Endothelial cell of umbilical vein (primary cell): ENCODE measurements around the gene ELOB. TPM values are rescaled to one million over a fixed set of nuclear protein-coding genes. Genes with fewer than 3 reads are reported as not detected.

Source experiments
- BruUV-seq: library from RNA; stranded (reverse); fragments of 400-500 nt; replicated peaks from 2 replicates; lab custom pipeline; 2021; lab: Mats Ljungman, UMichigan
- CTCF ChIA-PET: fragments of 300-600, 350-600 bp; sonication (Branson Sonifier 250); formaldehyde crosslinking; loops from one replicate; lab custom pipeline; 2021; ENCODE audit warnings: antibody characterized with exemption, inconsistent platforms; lab: Charles Lee
- POLR2A ChIA-PET: fragments of 300-600, 350-600 bp; sonication (Branson Sonifier 250); formaldehyde crosslinking; loops from one replicate; lab custom pipeline; 2021; ENCODE audit warnings: antibody characterized with exemption, inconsistent platforms; lab: Charles Lee
- DNase-seq: peaks from one replicate; pipeline ENCODE4 v3.0.0-alpha.2; 2011; ENCODE audit warnings: low read depth, low spot score
- FAIRE-seq: peaks from 2 replicates; lab custom pipeline; 2011; peaks lifted over from hg19 to GRCh38; lab: Jason Lieb, UNC
- H2AFZ ChIP-seq: 2 replicates; pipeline ENCODE4 v1.6.0; 2012; ENCODE audit warnings: low read depth, low read length, control low read depth, inconsistent platforms
- H3K27ac ChIP-seq: 2 replicates; pipeline ENCODE4 v1.5.1; 2011; ENCODE audit warnings: low read depth, mild to moderate bottlenecking, control low read depth, low read length, moderate library complexity; ENCODE audit not compliant: insufficient read depth
- H3K27me3 ChIP-seq, 2 experiments: 2 replicates each; pipeline versions ENCODE4 v1.6.0 to v1.6.1; 2011; ENCODE audit warnings: low read length in 2 of 2, mixed read lengths in 1 of 2; ENCODE audit not compliant: control insufficient read depth in 2 of 2, insufficient read depth in 2 of 2
- H3K36me3 ChIP-seq, 2 experiments: 2 replicates in 1 of 2; 3 replicates in 1 of 2; pipeline ENCODE4 v1.5.1; 2011; ENCODE audit warnings: low read length in 2 of 2, mild to moderate bottlenecking in 1 of 2, moderate library complexity in 1 of 2; ENCODE audit not compliant: control insufficient read depth in 2 of 2, insufficient read depth in 2 of 2; ENCODE audit errors: extremely low read depth in 1 of 2
- H3K4me1 ChIP-seq: 3 replicates; pipeline ENCODE4 v1.5.1; 2011; ENCODE audit warnings: mild to moderate bottlenecking, low read length; ENCODE audit not compliant: control insufficient read depth, insufficient read depth; ENCODE audit errors: extremely low read depth
- H3K4me2 ChIP-seq: 2 replicates; pipeline ENCODE4 v1.6.1; 2011; ENCODE audit warnings: low read length, control low read depth, mixed read lengths; ENCODE audit not compliant: insufficient read depth
- H3K4me3 ChIP-seq, 3 experiments: fragments of 200-600 bp in 1 of 3; sonication (generic), shearing (Covaris generic) in 1 of 3; replicated peaks in 1 of 3; 2 replicates each; pipeline ENCODE4 v1.5.1; 2011 to 2016; ENCODE audit warnings: control low read depth in 3 of 3, low read length in 3 of 3, mild to moderate bottlenecking in 2 of 3, inconsistent platforms in 1 of 3, low read depth in 1 of 3, moderate library complexity in 1 of 3; ENCODE audit not compliant: insufficient read depth in 1 of 3
- H3K79me2 ChIP-seq: 2 replicates; pipeline ENCODE4 v1.6.0; 2012; ENCODE audit warnings: low read length, inconsistent platforms; ENCODE audit not compliant: control insufficient read depth, insufficient read depth
- H3K9ac ChIP-seq: replicated peaks from 2 replicates; pipeline ENCODE3; 2011; ENCODE audit warnings: low read length, control low read depth; ENCODE audit not compliant: insufficient read depth; ENCODE audit errors: extremely low read depth
- H3K9me1 ChIP-seq: replicated peaks from 3 replicates; pipeline ENCODE4 v1.6.0; 2011; ENCODE audit warnings: mild to moderate bottlenecking, low read length; ENCODE audit not compliant: control insufficient read depth, insufficient read depth; ENCODE audit errors: extremely low read depth
- H3K9me3 ChIP-seq: replicated peaks from 2 replicates; pipeline ENCODE4 v1.5.1; 2012; ENCODE audit warnings: low read length, inconsistent platforms; ENCODE audit not compliant: control insufficient read depth, insufficient read depth
- H4K20me1 ChIP-seq: replicated peaks from 2 replicates; pipeline ENCODE3; 2011; ENCODE audit warnings: mild to moderate bottlenecking, low read length; ENCODE audit not compliant: control insufficient read depth, insufficient read depth; ENCODE audit errors: extremely low read depth
- CTCF ChIP-seq, 2 donors: IDR thresholded peaks; 1 replicate in 1 of 2; 2 replicates in 1 of 2; pipeline ENCODE4 v1.5.1; 2011; ENCODE audit warnings: low read length in 2 of 2, mild to moderate bottlenecking in 2 of 2, moderate library complexity in 2 of 2, control low read depth in 1 of 2, inconsistent platforms in 1 of 2, low read depth in 1 of 2; ENCODE audit not compliant: insufficient read depth in 1 of 2; ENCODE audit errors: extremely low read depth in 1 of 2
- EZH2 ChIP-seq: IDR thresholded peaks from 2 replicates; pipeline ENCODE4 v1.6.1; 2012; ENCODE audit warnings: borderline replicate concordance, low read depth, mild to moderate bottlenecking, moderate library complexity, low read length, inconsistent platforms; ENCODE audit not compliant: severe bottlenecking
- FOS ChIP-seq: IDR thresholded peaks from 2 replicates; pipeline ENCODE4 v1.6.1; 2011; ENCODE audit warnings: mild to moderate bottlenecking, low read length, moderate library complexity, borderline replicate concordance; ENCODE audit not compliant: insufficient read depth
- GATA2 ChIP-seq: IDR thresholded peaks from 2 replicates; pipeline ENCODE4 v1.7.0; 2011; ENCODE audit warnings: low read depth, mild to moderate bottlenecking, moderate library complexity, mixed read lengths, low read length; ENCODE audit not compliant: insufficient read length, insufficient read depth
- JUN ChIP-seq: IDR thresholded peaks from 2 replicates; pipeline ENCODE4 v1.6.1; 2011; ENCODE audit warnings: borderline replicate concordance, low read depth; ENCODE audit not compliant: insufficient read length, insufficient read depth
- MAX ChIP-seq: IDR thresholded peaks from 2 replicates; pipeline ENCODE4 v1.6.1; 2011; ENCODE audit not compliant: insufficient read depth, insufficient read length
- POLR2AphosphoS5 ChIP-seq: IDR thresholded peaks from 2 replicates; pipeline ENCODE4 v1.6.1; 2012; ENCODE audit warnings: low read depth, mild to moderate bottlenecking, control low read depth, low read length, moderate library complexity; ENCODE audit not compliant: insufficient read depth
- dilution Hi-C: fragments of 300-500 bp; cut with MboI; formaldehyde crosslinking; loops from one replicate; pipeline ENCODE4 v1.15.0; 2019; ENCODE audit warnings: low sequenced_read_pairs; ENCODE audit not compliant: extremely low pct_ligation_motif_present
- intact Hi-C: fragments of 100-400 bp; cut with micrococcal nuclease; formaldehyde crosslinking; loops from one replicate; pipeline ENCODE4 v1.10.0; 2022
- polyA plus RNA-seq, 4 experiments: library from polyadenylated mRNA; depleted of rRNA in 3 of 4; stranded (reverse) in 3 of 4; unstranded in 1 of 4; fragments of >200 nt; gene quantifications; 2 replicates each; pipeline versions ENCODE4 v1.2.1 to v1.2.3, GENCODE V29; 2011 to 2012; ENCODE audit warnings: missing spikeins in 1 of 4
- total RNA-seq: library from RNA; stranded (reverse); gene quantifications from 2 replicates; pipeline ENCODE4 v1.2.3, GENCODE V29; 2021

ELOB gene
- total and polyA plus RNA-seq, 2 donors (not counting 3 experiments of a cell fraction or from before 2014, with no cell fraction given), result 251 to 848 TPM

GRCh38 chr16:2724816-2725348 lies 52.2 kb downstream of the ELOB start:
- Histone ChIP-seq H3K4me1 (peaks cover 4% of the 10 kb centered on the region), H3K27ac (no peak overlapping the region), H3K9ac (no peak overlapping the region), H3K4me3 (no peak overlapping the region), H2AFZ (no peak overlapping the region), H3K36me3 (no peaks in the 10 kb centered on the region), H4K20me1 (no peaks in the 10 kb centered on the region), H3K27me3 (peaks cover 0 to 4% of the 10 kb centered on the region in 2 experiments), H3K4me2 (no peak overlapping the region), H3K9me1 (no peaks in the 10 kb centered on the region), H3K79me2 (no peaks in the 10 kb centered on the region), H3K9me3 (no peaks in the 10 kb centered on the region)
- DNase-seq (no peak), FAIRE-seq (no peak)
- CTCF ChIA-PET, result no interaction called here
- intact Hi-C loops (no loop called here), dilution Hi-C loops (no loop called here)
- no peak for TF ChIP-seq CTCF (IDR thresholded peaks at IDR 0.05; ENCODE audit: extremely low read depth in 1 of 2, insufficient read depth in 1 of 2, low read depth in 1 of 2, low read length in 2 of 2)
- TF ChIP-seq FOS, result no peak
- TF ChIP-seq GATA2, result no peak
- no peak for TF ChIP-seq JUN
- TF ChIP-seq POLR2AphosphoS5, result no peak
- no peak for TF ChIP-seq EZH2
- no peak for TF ChIP-seq MAX
- BruUV-seq, result no TSS peak
- POLR2A ChIA-PET, result no interaction called here
